GM21381 (cell line): ENCODE data around the gene SALL3.

ENCODE experiments used
- ATAC-seq: cut with Tn5 transposase; IDR thresholded peaks from one replicate; pipeline ENCODE4 v1.9.1; 2021; ENCODE audit warnings: mild to moderate bottlenecking, moderate library complexity; ENCODE audit not compliant: unreplicated experiment

SALL3 gene

DNA sequence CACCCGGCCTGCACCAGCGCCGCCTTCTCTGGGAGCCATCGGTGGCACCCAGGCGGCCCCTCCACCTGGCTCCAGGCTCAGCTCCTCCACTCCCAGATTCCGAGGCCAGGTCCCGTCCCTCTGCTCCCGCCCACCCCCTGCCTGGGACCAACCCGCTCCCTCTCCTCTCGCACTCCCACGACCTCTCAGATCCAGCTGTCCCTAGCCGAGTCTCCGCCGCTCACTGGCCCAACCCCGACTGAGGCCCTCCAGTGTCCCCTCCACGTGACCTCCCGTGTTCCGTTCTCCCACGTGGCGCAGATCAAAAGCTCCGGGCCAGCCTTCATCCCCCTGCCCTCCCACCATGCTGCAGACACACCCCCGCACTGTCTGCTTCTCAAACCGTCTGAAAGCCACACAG lies 14.4 kb upstream of the SALL3 start:
- no peak for ATAC-seq

DNA sequence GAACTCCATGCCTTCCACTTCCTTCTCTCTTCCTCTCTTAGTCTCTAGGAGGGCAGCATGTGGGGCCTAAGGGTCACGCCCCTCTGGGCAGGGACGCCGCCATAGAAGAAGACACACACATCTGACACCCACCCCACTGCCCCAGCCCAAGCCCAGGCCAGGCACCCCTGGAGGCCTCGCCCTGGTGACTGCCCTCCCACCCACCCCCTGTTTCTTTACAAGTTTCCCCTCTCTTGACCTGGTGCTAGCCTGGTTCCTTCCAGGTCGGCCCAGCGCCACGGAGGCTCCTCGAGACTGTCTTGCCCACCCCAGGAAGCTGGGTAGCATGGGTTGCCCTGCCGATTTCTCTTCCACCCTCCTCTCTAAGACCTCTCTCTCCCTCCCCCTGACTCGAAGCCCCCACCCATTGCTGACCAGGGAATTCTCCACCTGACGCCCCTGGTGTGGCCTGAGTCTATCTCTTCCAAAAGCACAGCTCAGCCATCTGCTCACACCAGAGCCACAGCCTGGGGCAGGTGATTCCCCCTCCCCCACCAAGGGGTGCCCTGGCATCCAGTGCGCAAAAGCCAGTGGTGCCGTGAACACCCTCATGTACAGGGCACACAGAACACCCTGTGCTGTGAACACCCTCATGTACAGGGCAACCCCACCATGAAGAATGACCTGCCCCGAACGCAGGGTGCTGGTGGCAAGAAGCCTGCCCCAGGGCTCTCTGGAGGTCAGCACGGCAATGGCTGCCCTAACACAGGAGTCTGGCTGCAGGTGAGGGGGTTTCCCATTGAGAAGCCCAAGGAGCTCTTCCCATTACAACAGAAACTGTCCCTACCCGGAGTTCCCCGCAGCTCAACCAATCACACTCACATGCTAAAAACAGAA lies 13.5 kb upstream of the SALL3 start:
- no peak for ATAC-seq

DNA sequence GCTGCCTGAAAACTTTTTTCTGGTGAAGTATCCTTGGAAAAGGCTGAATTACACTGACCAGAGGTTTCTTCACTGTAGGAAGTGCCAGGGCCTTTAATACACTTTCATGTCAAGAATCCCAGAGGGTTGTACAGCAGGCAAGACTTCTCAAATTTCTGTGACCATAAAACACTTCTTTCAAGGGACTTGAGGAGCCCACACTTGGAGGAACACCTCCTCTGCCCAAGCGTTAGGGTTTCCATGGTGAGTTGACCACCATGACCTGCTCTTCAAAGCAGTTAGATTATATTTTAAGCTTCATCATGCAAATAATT lies 12.9 kb upstream of the SALL3 start:
- ATAC-seq: no peak

DNA sequence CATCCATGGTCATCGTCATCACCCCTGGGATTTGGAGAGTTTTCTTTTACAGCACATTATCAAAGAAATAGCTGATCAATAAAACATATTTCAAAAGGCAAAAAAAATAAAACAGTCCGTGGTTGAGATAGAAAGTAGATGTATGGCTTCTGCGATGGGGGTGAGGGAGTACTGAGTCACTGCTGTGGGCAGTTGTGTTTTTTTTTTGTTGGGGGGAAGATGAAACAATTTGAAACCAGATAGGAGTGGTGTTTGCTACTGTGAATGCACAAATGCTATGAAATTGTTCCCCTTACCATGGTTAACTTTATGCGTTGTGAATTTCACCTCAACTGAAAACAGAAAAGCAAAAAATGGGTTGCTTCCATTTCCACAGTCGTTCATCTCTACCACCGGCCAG lies 11.9 kb upstream of the SALL3 start:
- no peak for ATAC-seq

DNA sequence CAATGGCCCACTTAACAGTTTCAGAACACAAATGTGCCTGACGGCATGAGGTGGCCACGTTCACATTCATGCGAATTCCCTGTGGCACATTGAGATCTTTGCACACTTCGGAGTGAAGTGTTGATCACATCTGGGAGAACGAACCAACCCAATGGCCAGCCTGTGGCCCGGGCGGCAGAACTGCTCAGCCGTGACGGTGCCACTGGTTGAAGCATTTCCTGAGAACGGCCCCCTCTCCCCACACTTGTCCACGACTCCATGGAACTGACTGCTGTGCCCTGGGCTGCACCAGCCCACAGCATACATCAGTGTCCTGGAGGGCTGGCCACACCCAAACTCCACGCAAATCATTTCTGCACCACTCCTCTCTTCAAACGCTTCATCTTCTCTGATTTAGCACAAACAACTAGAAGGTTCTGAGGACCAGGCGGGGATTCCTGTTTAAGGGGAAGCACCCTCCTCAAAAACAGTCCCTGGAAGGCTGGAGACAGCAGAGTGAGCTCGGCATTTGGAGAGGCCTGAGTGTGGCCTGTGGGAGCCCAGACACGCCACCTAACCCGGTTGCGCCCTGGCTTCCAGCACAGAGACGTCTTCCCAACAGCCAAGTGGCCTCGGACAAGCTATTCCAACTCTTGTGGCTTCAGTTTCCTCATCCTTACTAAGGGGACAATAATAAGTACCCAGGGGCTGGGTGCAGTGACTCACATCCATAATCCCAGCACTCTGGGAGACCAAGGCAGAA lies 9.9 kb upstream of the SALL3 start:
- ATAC-seq: no peak

DNA sequence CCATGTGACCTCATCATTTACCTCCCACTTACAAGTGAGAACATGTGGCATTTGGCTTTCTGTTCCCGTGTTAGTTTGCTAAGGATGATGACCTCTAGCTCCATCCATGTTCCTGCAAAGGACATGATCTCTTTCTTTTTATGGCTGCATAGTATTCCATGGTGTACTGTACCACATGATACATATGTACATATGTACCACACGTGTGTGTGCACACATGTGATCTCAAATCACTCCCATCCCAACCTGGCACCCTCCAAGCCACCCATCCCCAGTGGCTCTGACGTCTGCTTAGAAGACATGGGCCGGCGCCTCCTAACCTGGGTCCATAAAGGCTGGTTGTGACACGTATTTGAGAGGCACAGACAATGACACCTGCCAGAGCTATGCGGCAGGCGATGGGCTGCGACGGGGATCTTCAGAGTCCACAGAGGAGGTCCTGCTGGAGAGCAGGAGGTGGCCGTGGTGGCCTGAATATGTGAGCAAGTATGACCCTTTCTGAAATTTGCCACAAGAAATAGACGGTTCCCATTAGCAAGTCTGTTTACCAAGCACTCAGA lies 8.8 kb upstream of the SALL3 start:
- ATAC-seq: no peak

DNA sequence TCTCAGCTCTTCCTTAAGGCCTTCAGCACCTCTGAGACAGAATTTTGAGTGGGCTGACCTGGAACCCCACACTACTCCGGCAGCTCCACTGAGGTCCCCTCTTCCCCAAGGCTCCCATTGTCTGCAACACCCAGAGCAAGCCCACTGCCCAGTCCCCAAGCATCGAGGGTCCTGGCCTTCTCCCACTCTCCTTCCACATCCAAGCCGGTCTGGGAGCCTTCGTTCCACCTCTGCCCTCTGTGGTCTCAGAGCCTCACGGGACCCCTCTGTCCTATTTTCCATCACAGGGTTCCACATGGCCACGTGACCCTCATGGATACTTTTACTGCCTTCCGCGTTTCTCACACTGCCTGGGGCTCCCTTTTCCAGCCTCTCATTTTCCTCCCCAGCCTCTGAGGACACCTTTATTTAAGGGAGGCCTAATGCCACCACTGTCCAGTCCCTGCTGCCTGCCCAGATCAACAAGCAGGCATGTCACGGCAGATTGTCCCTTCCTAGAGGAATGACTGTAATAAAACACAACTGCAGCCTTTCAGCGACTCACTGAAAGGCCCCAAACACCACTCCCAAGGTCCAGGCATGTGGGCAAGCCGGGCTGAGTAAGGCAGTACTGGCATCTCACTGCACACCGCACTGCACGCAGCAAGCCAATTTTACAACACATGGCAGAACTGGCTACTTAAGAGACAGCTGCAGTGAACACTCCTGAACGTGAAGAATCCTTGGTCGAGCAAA lies 7.9 kb upstream of the SALL3 start:
- no peak for ATAC-seq

DNA sequence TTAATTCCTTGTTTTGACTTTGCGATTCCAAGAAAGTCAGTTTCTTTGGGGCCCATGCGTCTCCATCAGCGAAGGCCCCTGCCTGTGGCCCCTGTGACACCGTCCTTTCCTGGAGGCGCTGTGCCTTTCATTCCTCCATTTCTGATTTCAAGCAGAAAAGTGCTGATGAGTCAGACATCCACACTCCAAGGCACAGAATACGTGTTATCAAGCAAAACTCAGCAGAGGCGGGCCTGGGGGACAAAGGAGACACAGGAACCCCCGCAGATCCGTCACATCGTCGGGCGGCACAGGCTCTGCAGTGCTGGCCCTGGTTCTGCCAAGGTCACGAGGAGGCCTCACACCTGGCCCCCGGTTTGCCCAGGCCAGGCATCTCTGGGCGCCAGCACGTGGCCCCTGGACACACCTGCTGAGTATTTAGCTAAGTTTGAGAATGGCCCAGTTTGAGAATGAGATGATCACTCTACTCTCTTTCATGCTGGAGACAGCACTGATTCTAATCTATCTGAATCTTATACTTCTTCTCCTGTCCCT lies 7.2 kb upstream of the SALL3 start:
- ATAC-seq: no peak

DNA sequence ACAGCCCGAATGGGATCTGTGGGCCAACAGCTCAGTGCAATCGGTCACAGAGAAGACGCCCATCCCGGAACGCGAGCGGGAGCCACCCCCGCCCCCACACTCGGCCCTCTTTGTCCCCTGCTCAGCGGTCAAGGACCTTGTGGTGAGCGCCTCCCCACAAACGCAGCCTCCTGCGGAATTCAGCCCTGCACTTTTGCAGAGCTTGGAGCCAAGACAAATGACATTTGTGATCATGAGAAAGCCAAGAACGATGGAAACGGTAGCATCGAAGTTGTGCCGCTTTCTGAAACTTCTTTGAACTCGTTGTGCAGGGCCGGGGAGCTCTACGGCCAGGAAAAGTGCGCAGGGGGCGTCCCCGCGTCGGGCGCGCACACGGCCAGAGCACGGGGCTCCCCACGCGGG lies 6.7 kb upstream of the SALL3 start:
- ATAC-seq: no peak

DNA sequence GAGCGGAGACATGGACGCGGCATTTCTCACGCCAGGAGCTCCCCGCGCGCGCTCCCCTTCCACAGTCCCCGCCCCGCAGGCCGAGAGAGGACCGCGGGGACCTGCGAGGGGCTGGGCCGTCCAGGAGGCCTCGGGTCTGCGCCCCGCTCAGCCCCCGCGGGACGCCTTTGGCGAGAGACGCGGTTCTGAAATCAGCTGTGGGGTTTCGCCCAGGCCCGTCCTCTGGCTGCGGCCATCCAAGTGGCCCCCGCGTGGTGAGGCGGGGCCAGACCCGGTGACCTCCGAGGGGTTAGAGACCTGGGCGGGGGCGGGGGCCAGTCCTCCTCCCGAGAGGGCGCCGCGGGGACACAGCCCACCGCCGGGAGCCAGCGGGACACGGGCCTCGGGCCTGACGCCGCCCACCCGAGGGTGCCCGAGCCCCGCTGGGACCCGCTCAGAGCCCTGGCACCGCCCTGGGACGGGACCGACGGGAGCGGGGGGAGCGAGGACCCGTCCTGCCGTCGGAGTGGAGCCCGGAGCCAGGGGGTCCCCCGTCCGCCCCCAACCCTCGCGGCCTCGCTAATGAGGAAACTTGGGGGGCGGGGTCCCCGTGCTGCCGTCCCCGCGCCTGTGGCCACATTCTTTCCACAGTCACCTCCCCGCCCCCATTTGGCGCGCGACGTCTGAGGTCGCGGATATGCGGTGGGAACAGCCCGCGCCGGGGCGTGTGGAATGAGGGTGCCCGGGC lies 6.1 kb upstream of the SALL3 start:
- no peak for ATAC-seq

DNA sequence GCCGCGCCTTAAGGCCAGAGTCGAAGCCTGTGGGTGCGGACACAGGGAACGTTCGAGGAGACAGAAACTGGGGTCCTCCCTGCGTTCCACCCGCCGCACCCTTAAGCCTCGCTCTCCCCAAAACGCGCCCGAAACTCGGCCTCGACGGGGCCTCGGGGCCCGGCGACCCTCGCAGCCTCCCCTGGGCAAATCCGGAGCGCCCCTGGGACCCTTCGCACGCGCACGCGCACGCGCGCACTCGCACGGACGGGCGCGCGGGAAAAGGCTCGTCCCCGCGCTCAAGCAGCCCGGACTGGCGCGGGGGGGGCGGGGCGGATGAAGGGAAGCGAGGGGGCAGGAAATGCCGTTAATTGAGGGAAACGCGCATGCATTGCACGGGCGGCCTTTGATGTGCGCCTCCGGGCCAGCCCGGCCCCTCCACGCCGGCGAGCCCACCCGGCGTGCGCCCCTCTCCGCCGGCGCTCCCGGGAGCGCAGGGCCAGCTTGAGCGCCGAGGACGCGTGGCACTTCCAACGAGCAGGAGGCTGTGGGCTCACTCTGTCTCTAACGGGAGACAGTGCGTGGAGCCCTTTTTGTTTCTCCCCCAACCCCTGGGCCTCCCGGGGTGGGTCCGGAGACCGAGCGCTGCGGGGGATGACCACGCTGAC lies 5.4 kb upstream of the SALL3 start:
- no peak for ATAC-seq

DNA sequence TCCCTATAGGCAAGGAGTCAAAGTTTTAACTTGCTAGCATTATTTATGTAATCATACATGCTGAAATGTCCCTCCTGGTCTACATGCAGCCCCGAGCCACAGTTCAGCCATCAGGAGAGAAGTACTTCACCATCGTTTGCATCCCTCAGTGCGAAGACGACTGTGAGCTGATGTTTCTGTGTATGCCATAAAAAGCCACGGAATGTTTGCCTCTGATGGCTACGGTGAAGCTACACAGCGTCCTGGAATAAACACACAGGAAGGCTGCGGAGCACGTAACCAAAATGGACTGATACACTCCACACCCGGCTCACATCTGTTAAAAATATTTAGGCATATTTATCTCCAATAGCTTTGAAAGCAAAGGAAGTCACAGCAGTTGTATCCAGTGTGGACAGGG lies 4.3 kb upstream of the SALL3 start:
- ATAC-seq: no peak

DNA sequence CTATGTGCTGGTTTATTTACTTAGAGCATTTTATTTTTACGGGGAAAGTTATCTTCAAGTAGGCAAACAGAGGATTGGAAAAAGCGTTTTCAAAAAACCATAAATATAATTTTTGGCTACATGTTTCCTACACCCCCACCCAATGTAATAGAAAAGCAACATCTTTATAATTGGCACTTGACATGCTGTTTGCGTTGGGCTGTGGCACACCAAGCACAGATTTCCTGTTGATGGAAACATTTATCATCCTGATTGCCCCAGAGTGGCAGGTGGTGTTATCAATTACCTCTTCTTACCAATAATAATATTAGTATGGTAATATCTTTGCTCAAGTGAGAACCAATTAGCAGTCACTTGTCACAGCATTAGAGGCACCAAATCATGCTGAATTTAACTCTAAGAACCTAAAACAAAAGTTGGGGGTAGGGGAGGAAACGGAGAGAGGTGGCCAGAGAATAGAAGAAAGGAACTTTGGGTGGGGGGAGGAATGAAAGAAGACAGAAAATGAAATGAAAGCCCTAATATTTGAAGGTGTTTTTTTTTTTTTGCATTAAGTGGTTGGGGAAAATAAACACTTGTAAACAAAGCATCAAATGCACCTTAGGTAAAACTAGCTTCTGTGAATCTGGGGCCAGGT lies 3.8 kb upstream of the SALL3 start:
- no peak for ATAC-seq

DNA sequence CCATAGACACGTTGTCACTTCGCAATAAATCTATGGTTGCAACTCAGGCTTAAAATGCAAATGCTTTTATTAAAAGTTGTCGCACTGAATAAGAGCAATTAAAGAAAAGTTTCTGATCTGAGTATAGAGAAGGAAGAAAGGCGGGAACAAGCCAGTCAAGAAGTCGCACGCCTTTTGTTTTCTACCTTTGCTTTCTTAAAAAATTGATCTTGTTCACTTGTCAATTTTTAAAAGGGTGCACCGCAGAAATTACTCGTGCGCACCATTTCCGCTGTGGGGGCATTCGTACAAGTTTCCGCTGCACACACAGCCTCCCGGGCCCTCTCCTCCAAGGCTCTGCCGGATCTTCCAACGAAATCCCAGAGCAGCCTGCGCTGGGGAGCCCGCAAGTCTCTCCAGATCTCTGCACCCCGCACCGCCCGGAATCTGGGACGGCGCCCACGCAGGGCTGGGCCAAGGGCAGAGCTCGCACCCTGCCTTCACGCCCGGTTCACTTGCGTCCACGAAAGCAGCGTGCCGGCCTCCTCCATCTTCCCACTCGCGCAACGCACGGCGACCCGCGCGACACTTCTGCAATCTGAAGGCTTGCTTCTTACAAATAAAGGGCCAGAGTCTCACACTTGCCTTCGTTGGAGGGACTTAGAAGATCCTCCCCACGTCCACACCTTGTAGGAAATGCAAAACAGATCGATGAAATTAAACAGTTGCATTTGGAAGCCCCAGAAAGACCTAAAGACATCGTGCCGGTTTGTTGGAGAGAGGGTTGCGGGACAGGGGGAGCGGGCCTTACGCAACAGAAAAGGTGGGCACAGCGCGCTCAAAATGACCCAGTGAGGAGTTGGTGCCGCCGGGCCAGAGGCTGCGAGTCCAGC lies 2.6 kb upstream of the SALL3 start:
- no peak for ATAC-seq

DNA sequence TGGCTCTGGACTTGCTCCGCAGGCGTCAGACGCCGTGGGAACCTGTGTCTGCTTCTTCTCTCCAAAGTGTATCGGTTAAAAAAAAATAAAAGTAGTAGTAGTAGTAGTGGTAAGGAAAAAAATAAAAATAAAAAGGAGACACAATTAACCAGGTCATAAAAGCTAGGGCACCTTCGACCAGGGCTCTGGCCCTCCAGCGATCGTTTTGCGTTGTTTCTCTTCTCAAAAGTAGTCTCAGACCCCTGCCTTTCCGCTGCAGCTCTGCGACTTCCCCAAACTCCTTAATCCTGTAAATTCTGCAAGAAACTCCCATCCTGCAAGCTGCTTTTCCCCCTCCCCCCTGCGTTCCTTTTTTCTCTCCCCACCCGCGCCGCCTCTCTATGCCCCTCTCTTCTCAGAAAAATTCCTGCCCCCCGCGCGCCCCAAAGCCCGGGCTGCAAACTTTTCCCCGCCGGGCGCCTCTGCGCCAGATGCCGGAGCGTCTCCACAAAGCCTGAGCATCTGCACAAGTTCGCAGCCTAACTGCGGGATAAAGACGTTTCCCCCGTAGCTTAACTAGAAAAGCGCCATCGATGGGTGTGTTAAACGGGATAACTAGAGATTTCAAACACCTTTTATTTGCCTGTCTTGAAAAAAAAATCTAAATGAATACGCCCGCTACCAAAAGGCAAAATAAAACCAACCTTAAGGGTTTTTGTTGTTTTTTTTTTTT lies 1.8 kb upstream of the SALL3 start:
- no peak for ATAC-seq

DNA sequence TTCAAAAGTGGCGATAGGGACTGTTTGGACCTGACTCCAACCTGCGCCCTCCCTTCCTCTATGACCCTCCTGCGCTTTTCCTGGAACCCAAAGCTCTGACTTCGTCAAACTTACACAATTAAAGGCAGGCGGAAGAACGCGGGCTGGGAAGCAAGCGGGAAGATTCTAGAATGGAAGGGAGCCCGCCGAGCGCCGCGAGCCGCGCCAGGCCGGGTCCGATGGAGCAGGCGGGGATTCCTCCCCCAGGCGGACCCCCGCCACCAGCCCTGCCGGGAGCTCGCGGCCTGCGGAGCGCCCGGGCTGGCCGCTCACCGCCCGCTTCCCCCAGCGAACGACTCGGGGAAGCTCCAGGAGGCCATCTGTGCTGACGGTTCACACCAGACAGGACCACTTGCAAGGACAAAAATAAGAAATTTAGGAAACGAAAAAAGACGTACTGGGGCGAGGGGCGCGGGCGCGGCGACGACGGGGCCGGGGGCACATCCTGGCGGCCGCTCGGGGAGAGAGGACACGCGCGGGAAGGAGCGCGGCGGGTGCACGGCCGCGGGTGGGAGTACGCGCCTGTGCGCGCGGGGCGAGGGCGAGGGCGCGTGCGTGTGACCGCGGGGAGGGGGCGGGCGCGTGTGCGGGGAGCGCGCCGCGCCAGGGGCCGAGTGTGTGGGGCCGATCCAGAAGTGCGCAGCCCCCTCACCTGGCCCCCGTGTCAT lies 1.1 kb upstream of the SALL3 start:
- no peak for ATAC-seq

DNA sequence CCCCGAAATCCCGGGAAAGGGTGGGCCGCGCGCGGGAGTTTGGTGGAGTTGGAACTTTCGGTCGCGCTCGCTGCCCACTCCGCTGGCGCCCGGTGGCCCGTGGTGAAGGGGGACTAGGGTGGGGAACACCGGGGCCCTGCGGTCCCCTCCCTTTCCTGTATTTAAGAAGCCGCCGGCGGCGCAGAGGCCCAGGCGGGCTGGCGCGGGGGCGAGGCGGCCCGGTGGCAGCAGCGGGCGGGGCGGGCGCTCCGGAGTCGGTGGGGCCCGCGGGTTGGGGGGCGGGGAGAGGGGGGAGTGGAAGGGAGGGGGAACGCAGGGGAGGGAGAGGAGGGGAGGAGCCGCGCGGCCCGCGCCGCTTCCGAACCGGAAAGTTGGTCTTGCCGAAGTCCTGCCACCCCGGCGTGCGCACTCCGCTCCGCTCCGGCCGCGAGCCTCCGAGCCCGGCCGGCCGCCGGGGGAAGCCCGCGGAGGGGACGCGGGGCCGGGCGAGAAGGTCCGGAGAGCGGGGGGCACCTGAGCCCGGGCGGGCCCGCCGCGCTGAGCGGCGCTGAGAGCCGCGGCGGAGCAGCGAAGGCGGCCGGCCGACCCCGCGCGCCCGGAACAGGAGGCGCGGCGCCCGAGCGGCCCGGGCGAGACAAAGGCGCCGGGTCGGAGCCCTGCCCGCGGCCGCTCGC lies 425 bp upstream of the SALL3 start:
- no peak for ATAC-seq
